HepG2 (cell line): ENCODE measurements around the gene NKPD1. TPM values are rescaled to one million over a fixed set of nuclear protein-coding genes. Genes with fewer than 3 reads are reported as not detected.

ENCODE experiments used
- ATAC-seq: fragments of 200-7000 bp; cut with Tn5 transposase; 3 replicates; pipeline ENCODE4 v1.9.1; 2020; ENCODE audit warnings: mild to moderate bottlenecking, moderate library complexity
- BruUV-seq: library from RNA; stranded (reverse); fragments of 400-500 nt; replicated peaks from 2 replicates; lab custom pipeline; 2021; lab: Mats Ljungman, UMichigan
- CTCF ChIA-PET: fragments of 300-600 bp; formaldehyde crosslinking; extraction: SDS; loops from one replicate; lab custom pipeline; 2021; ENCODE audit warnings: low total read pairs, inconsistent platforms, low intra/inter-chr PET ratio; lab: Yijun Ruan, JAX
- POLR2A ChIA-PET: fragments of 350-600 bp; sonication (Branson Sonifier 250); formaldehyde crosslinking; loops from one replicate; lab custom pipeline; 2020; ENCODE audit warnings: antibody characterized with exemption, inconsistent platforms; lab: Yijun Ruan, JAX
- DNase-seq: peaks from one replicate; pipeline ENCODE4 v3.0.0-alpha.2; 2015; ENCODE audit warnings: low spot score
- FAIRE-seq: peaks from 3 replicates; lab custom pipeline; 2011; peaks lifted over from hg19 to GRCh38; lab: Jason Lieb, UNC
- H2AFZ ChIP-seq: one replicate; pipeline ENCODE4 v1.6.1; 2011; ENCODE audit warnings: low read length, inconsistent platforms
- H3K27ac ChIP-seq: fragments of 300-600 bp; 3 replicates; pipeline ENCODE4 v1.8.0; 2011; ENCODE audit warnings: mixed run types, mild to moderate bottlenecking, mixed read lengths, low read length, inconsistent platforms; ENCODE audit not compliant: insufficient read depth; ENCODE audit errors: extremely low read length
- H3K27me3 ChIP-seq, 2 experiments: fragments of 200-600 bp in 1 of 2; 2 replicates in 1 of 2; 3 replicates in 1 of 2; pipeline versions ENCODE4 v1.6.0 to v1.8.0; 2011; ENCODE audit warnings: low read length in 2 of 2, mild to moderate bottlenecking in 2 of 2, moderate library complexity in 2 of 2, inconsistent platforms in 1 of 2; ENCODE audit not compliant: insufficient read depth in 2 of 2, control insufficient read depth in 1 of 2
- H3K36me3 ChIP-seq, 2 experiments: fragments of 200-600 bp in 1 of 2; replicated peaks in 1 of 2; 2 replicates in 1 of 2; 3 replicates in 1 of 2; pipeline versions ENCODE4 v1.5.1 to v1.8.0; 2011; ENCODE audit warnings: low read length in 2 of 2, inconsistent platforms in 1 of 2; ENCODE audit not compliant: insufficient read depth in 2 of 2, control insufficient read depth in 1 of 2
- H3K4me1 ChIP-seq: 2 replicates; pipeline ENCODE4 v1.5.1; 2012; ENCODE audit warnings: low read length, inconsistent platforms; ENCODE audit not compliant: insufficient read depth
- H3K4me2 ChIP-seq: 2 replicates; pipeline ENCODE4 v1.6.0; 2011; ENCODE audit warnings: low read depth, low read length, inconsistent platforms
- H3K4me3 ChIP-seq, 3 experiments: fragments of 200-600 bp in 1 of 3; sonication (generic), shearing (Covaris generic) in 1 of 3; replicated peaks in 1 of 3; 2 replicates each; pipeline ENCODE4 v1.5.1; 2011 to 2016; ENCODE audit warnings: low read length in 3 of 3, inconsistent platforms in 2 of 3, low read depth in 2 of 3, mild to moderate bottlenecking in 2 of 3, control low read depth in 1 of 3, mixed read lengths in 1 of 3; ENCODE audit not compliant: insufficient read depth in 1 of 3
- H3K79me2 ChIP-seq: one replicate; pipeline ENCODE4 v1.6.1; 2011; ENCODE audit warnings: low read length, inconsistent platforms; ENCODE audit not compliant: insufficient read depth
- H3K9ac ChIP-seq: 2 replicates; pipeline ENCODE4 v1.6.0; 2011; ENCODE audit warnings: mild to moderate bottlenecking, low read depth, low read length, inconsistent platforms; ENCODE audit not compliant: insufficient read depth
- H3K9me3 ChIP-seq: 2 replicates; pipeline ENCODE4 v1.5.1; 2012; ENCODE audit warnings: mild to moderate bottlenecking, low read length
- H4K20me1 ChIP-seq: 2 replicates; pipeline ENCODE4 v1.6.0; 2011; ENCODE audit warnings: inconsistent platforms, mild to moderate bottlenecking, low read length, moderate library complexity; ENCODE audit not compliant: insufficient read depth
- AGO2 ChIP-seq: fragments of 200-400 bp; formaldehyde crosslinking; optimal IDR thresholded peaks from 2 replicates; pipeline ENCODE3; 2017; ENCODE audit warnings: mild to moderate bottlenecking, low read depth, low read length, moderate library complexity
- HINFP ChIP-seq: sonication (generic); formaldehyde crosslinking; IDR thresholded peaks from 2 replicates; pipeline ENCODE4 v1.4.0; 2020; ENCODE audit warnings: low read depth, mild to moderate bottlenecking, missing genetic modification reagents
- HMG20B ChIP-seq: conservative IDR thresholded peaks from 2 replicates; pipeline ENCODE4 v1.6.1; 2016; ENCODE audit warnings: missing genetic modification reagents, missing compliant biosample characterization
- RCOR2 ChIP-seq: IDR thresholded peaks from 2 replicates; pipeline ENCODE4 v1.6.1; 2016; ENCODE audit warnings: missing biosample characterization, missing genetic modification reagents
- SAP130 ChIP-seq: IDR thresholded peaks from 2 replicates; pipeline ENCODE4 v1.6.1; 2016; ENCODE audit warnings: low read depth
- ZBTB25 ChIP-seq: IDR thresholded peaks from 2 replicates; pipeline ENCODE4 v1.6.1; 2018; ENCODE audit warnings: missing genetic modification reagents
- ZBTB44 ChIP-seq: sonication (generic); formaldehyde crosslinking; IDR thresholded peaks from 2 replicates; pipeline ENCODE4 v1.4.0; 2020; ENCODE audit warnings: missing genetic modification reagents
- ZFP37 ChIP-seq: sonication (generic); formaldehyde crosslinking; IDR thresholded peaks from 2 replicates; pipeline ENCODE4 v1.4.0; 2020; ENCODE audit warnings: missing genetic modification reagents, borderline replicate concordance
- ZNF180 ChIP-seq: sonication (generic); formaldehyde crosslinking; IDR thresholded peaks from 2 replicates; pipeline ENCODE4 v1.4.0; 2020; ENCODE audit warnings: low read depth, missing genetic modification reagents, borderline replicate concordance
- ZNF432 ChIP-seq: sonication (generic); formaldehyde crosslinking; IDR thresholded peaks from 2 replicates; pipeline ENCODE4 v1.5.0; 2020; ENCODE audit warnings: missing genetic modification reagents, mild to moderate bottlenecking, borderline replicate concordance
- ZNF740 ChIP-seq: sonication (generic); formaldehyde crosslinking; IDR thresholded peaks from 2 replicates; pipeline ENCODE4 v1.4.0; 2020; ENCODE audit warnings: missing genetic modification reagents
- WGBS: methylation state at CpG from one replicate; pipeline ENCODE4 v1.1.6; 2017; ENCODE audit warnings: low lambda C conversion rate; 5-methylcytosine and 5-hydroxymethylcytosine counted together
- in situ Hi-C: cut with HindIII; loops from 2 replicates; pipeline ENCODE4 v1.10.0; 2017; ENCODE audit warnings: low pct_unique_long_range_greater_than_20kb; ENCODE audit not compliant: extremely low pct_ligation_motif_present
- intact Hi-C: fragments of 100-400 bp; cut with micrococcal nuclease; formaldehyde crosslinking; loops from one replicate; pipeline ENCODE4 v1.10.0; 2022; ENCODE audit not compliant: unreplicated experiment
- polyA plus RNA-seq, 8 experiments: library from polyadenylated mRNA; depleted of rRNA in 3 of 8; stranded (reverse) in 7 of 8; unstranded in 1 of 8; fragments of >200 nt; fragmentation: Illumina TruSeq in 4 of 8; extraction: Trizol in 4 of 8; gene quantifications; 2 replicates each; pipeline versions ENCODE4 v1.2.1 to v1.2.3, GENCODE V29; 2011 to 2016; ENCODE audit warnings: low read depth in 4 of 8, missing spikeins in 1 of 8, mixed read lengths in 1 of 8; ENCODE audit not compliant: insufficient read depth in 1 of 8
- total RNA-seq, 5 experiments: library from RNA; depleted of rRNA; stranded (reverse); fragments of >200 nt; fragmentation: Illumina TruSeq; extraction: Trizol; gene quantifications; 2 replicates each; pipeline ENCODE4 v1.2.3, GENCODE V29; 2016; ENCODE audit warnings: low read depth in 1 of 5

Gene NKPD1
- total and polyA plus RNA-seq, 2 of the 13 experiments (the other 11 are each of a cell fraction or from before 2014, with no cell fraction given): 0.03 TPM; not detected in 1

GRCh38 chr19:45150751-45151281 is 10.0 kb downstream of the NKPD1 start (continued):
- TF ChIP-seq ZNF740 (CRISPR knock-in tag) (no peak), SAP130 (peak; percentile 28; the same call in 1 of the 2 replicates), AGO2 (peak; percentile 68), RCOR2 (CRISPR knock-in tag) (no peak), HINFP (CRISPR knock-in tag) (no peak)

- POLR2A ChIA-PET: no interaction called here
- H2AFZ ChIP-seq: no peak overlapping the region
- DNase-seq: no peak
- TF ChIP-seq ZFP37 (CRISPR knock-in tag) (no peak), HMG20B (CRISPR knock-in tag) (no peak), ZNF180 (CRISPR knock-in tag) (no peak), ZBTB44 (no peak), ZBTB25 (CRISPR knock-in tag) (no peak), ZNF432 (CRISPR knock-in tag) (no peak)
- CTCF ChIA-PET: no interaction called here
- no peak overlapping the region for H3K9ac ChIP-seq
- ATAC-seq: no peak
- H3K4me2 ChIP-seq: no peak overlapping the region
- no peaks in the 10 kb centered on the region for H3K9me3 ChIP-seq
- FAIRE-seq: no peak
- peaks cover 36% of the 10 kb centered on the region for H3K4me1 ChIP-seq
- H3K79me2 ChIP-seq: no peaks in the 10 kb centered on the region
- no TSS peak for BruUV-seq
- no peak overlapping the region for H3K27ac ChIP-seq
- no peaks in the 10 kb centered on the region for H4K20me1 ChIP-seq
- no peak overlapping the region for H3K4me3 ChIP-seq
- intact Hi-C loops (no loop called here), in situ Hi-C loops (no loop called here)
- WGBS: 88% methylated on average over 4 of the region's 4 CpGs
- H3K27me3 ChIP-seq: no peaks in the 10 kb centered on the region
- H3K36me3 ChIP-seq: no peaks in the 10 kb centered on the region
Observed at GRCh38 chr19:45150180-45150579, 10.6 kb downstream of the NKPD1 start.
